GM23338 (cell line): ENCODE measurements around the gene ATG2B. TPM values are rescaled to one million over a fixed set of nuclear protein-coding genes. Genes with fewer than 3 reads are reported as not detected.

Source experiments
- ATAC-seq: fragments of 200-7000 bp; cut with Tn5 transposase; 3 replicates; pipeline ENCODE4 v1.9.1; 2020
- DNase-seq: peaks from one replicate; pipeline ENCODE4 v3.0.0-alpha.2; 2015; ENCODE audit warnings: low spot score
- H2AFZ ChIP-seq: fragments of 200-600 bp; sonication (generic); 2 replicates; pipeline ENCODE4 v1.8.0; 2016; ENCODE audit warnings: antibody characterized with exemption, mild to moderate bottlenecking, moderate library complexity
- H3F3A ChIP-seq: fragments of 200-600 bp; sonication (generic); replicated peaks from 2 replicates; pipeline ENCODE4 v1.8.0; 2017; ENCODE audit warnings: antibody characterized with exemption, mixed run types, low read depth
- H3K27ac ChIP-seq: fragments of 200-600 bp; sonication (generic); 2 replicates; pipeline ENCODE4 v1.6.1; 2016; ENCODE audit warnings: low read depth
- H3K27me3 ChIP-seq: fragments of 200-600 bp; sonication (generic); 2 replicates; pipeline ENCODE4 v1.8.0; 2016; ENCODE audit warnings: mild to moderate bottlenecking, mixed run types, moderate library complexity; ENCODE audit not compliant: insufficient read depth
- H3K36me3 ChIP-seq: fragments of 200-600 bp; sonication (generic); 2 replicates; pipeline ENCODE4 v1.8.0; 2016; ENCODE audit warnings: mild to moderate bottlenecking; ENCODE audit not compliant: insufficient read depth
- H3K4me1 ChIP-seq: fragments of 200-600 bp; sonication (generic); 2 replicates; pipeline ENCODE4 v1.8.0; 2016; ENCODE audit warnings: mild to moderate bottlenecking, moderate library complexity; ENCODE audit not compliant: insufficient read depth
- H3K4me2 ChIP-seq: fragments of 200-600 bp; sonication (generic); 2 replicates; pipeline ENCODE4 v1.7.1; 2017; ENCODE audit warnings: mixed run types
- H3K4me3 ChIP-seq: fragments of 200-600 bp; sonication (generic); 2 replicates; pipeline ENCODE4 v1.6.1; 2016; ENCODE audit warnings: mixed run types
- H3K79me2 ChIP-seq: fragments of 200-600 bp; sonication (generic); replicated peaks from 2 replicates; pipeline ENCODE4 v1.8.0; 2017; ENCODE audit warnings: mild to moderate bottlenecking; ENCODE audit not compliant: insufficient read depth
- H3K9me2 ChIP-seq: fragments of 200-600 bp; sonication (generic); 2 replicates; pipeline ENCODE4 v1.8.0; 2017; ENCODE audit not compliant: insufficient read depth
- H4K20me1 ChIP-seq: fragments of 200-600 bp; sonication (generic); replicated peaks from 2 replicates; pipeline ENCODE4 v1.8.0; 2017; ENCODE audit warnings: mild to moderate bottlenecking; ENCODE audit not compliant: insufficient read depth
- H3K27ac Mint-ChIP-seq: 2 replicates; pipeline ENCODE4 v1.8.0; 2020; ENCODE audit warnings: inconsistent platforms, mild to moderate bottlenecking, moderate library complexity, mixed read lengths
- H3K27me3 Mint-ChIP-seq: 3 replicates; pipeline ENCODE4 v1.8.0; 2022; ENCODE audit warnings: low read depth, mild to moderate bottlenecking, moderate library complexity, mixed read lengths, inconsistent platforms; ENCODE audit not compliant: insufficient read depth, poor library complexity
- H3K36me3 Mint-ChIP-seq: 3 replicates; pipeline ENCODE4 v1.8.0; 2021; ENCODE audit warnings: low read depth, mild to moderate bottlenecking, inconsistent platforms, moderate library complexity, mixed read lengths
- H3K4me1 Mint-ChIP-seq: 3 replicates; pipeline ENCODE4 v1.8.0; 2020; ENCODE audit warnings: mild to moderate bottlenecking, inconsistent platforms, mixed read lengths
- H3K4me3 Mint-ChIP-seq: 3 replicates; pipeline ENCODE4 v1.8.0; 2021; ENCODE audit warnings: moderate library complexity, mild to moderate bottlenecking, inconsistent platforms, mixed read lengths
- H3K9me3 Mint-ChIP-seq: 3 replicates; pipeline ENCODE4 v1.8.0; 2020; ENCODE audit warnings: moderate library complexity, mild to moderate bottlenecking, inconsistent platforms, mixed read lengths
- CREB1 ChIP-seq: fragments of 250-450 bp; sonication (Bioruptor Pico); IDR thresholded peaks from 2 replicates; pipeline ENCODE4 v1.5.0; 2020; ENCODE audit warnings: low read depth, mild to moderate bottlenecking, moderate library complexity
- EZH2 ChIP-seq: fragments of 200-600 bp; sonication (generic); IDR thresholded peaks from one replicate; pipeline ENCODE4 v1.8.0; 2017; ENCODE audit warnings: antibody characterized with exemption, mild to moderate bottlenecking, low read depth; ENCODE audit not compliant: unreplicated experiment
- EZH2phosphoT487 ChIP-seq: fragments of 200-600 bp; sonication (generic); IDR thresholded peaks from one replicate; pipeline ENCODE4 v1.8.1; 2018; ENCODE audit warnings: antibody characterized with exemption; ENCODE audit not compliant: unreplicated experiment
- NANOG ChIP-seq: IDR thresholded peaks from 2 replicates; pipeline ENCODE4 v1.6.1; 2016; ENCODE audit warnings: antibody characterized with exemption, borderline replicate concordance
- POLR2AphosphoS5 ChIP-seq: IDR thresholded peaks from 2 replicates; pipeline ENCODE4 v1.6.1; 2016; ENCODE audit warnings: antibody characterized with exemption, low read depth
- ZNF331 ChIP-seq: fragments of 250-450 bp; sonication (Bioruptor Pico); IDR thresholded peaks from 2 replicates; pipeline ENCODE4 v1.5.0; 2020; ENCODE audit warnings: low read depth, mild to moderate bottlenecking, moderate library complexity
- long read RNA-seq: library from polyadenylated mRNA; unstranded; transcript quantifications from one replicate; pipeline ENCODE4 v2.0.0, GENCODE V29; 2020; ENCODE audit not compliant: unreplicated experiment
- polyA plus RNA-seq: library from polyadenylated mRNA; unstranded; fragments of >200 nt; fragmentation: Nextera tagmentation; extraction: Ambion mirVana; gene quantifications from 2 replicates; pipeline ENCODE4 v1.2.1, GENCODE V29; 2016
- total RNA-seq: library from RNA; depleted of rRNA; stranded (reverse); fragments of >200 nt; shearing (Covaris generic); gene quantifications from 2 replicates; pipeline ENCODE4 v1.2.3, GENCODE V29; 2014; rRNA removed
- TF ChIP-seq, protein P1 (sequence below): IDR thresholded peaks from 2 replicates; pipeline ENCODE4 v1.6.1; 2016; ENCODE audit warnings: antibody characterized with exemption
- TF ChIP-seq, protein P2 (sequence below): fragments of 250-450 bp; sonication (Bioruptor Pico); IDR thresholded peaks from 2 replicates; pipeline ENCODE4 v1.5.0; 2020; ENCODE audit warnings: mild to moderate bottlenecking, moderate library complexity
- TF ChIP-seq, protein P3 (sequence below), 2 experiments: fragments of 200-600 bp in 1 of 2; sonication (generic) in 1 of 2; conservative IDR thresholded peaks; 2 replicates each; pipeline versions ENCODE4 v1.5.1 to v1.6.1; 2016 to 2017; ENCODE audit warnings: antibody characterized with exemption in 2 of 2, low read depth in 2 of 2, mild to moderate bottlenecking in 2 of 2, moderate library complexity in 1 of 2

ATG2B gene, protein sequence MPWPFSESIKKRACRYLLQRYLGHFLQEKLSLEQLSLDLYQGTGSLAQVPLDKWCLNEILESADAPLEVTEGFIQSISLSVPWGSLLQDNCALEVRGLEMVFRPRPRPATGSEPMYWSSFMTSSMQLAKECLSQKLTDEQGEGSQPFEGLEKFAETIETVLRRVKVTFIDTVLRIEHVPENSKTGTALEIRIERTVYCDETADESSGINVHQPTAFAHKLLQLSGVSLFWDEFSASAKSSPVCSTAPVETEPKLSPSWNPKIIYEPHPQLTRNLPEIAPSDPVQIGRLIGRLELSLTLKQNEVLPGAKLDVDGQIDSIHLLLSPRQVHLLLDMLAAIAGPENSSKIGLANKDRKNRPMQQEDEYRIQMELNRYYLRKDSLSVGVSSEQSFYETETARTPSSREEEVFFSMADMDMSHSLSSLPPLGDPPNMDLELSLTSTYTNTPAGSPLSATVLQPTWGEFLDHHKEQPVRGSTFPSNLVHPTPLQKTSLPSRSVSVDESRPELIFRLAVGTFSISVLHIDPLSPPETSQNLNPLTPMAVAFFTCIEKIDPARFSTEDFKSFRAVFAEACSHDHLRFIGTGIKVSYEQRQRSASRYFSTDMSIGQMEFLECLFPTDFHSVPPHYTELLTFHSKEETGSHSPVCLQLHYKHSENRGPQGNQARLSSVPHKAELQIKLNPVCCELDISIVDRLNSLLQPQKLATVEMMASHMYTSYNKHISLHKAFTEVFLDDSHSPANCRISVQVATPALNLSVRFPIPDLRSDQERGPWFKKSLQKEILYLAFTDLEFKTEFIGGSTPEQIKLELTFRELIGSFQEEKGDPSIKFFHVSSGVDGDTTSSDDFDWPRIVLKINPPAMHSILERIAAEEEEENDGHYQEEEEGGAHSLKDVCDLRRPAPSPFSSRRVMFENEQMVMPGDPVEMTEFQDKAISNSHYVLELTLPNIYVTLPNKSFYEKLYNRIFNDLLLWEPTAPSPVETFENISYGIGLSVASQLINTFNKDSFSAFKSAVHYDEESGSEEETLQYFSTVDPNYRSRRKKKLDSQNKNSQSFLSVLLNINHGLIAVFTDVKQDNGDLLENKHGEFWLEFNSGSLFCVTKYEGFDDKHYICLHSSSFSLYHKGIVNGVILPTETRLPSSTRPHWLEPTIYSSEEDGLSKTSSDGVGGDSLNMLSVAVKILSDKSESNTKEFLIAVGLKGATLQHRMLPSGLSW (N-terminal part only)
- total RNA-seq (11.0 and 15.4 TPM in 2 replicates), polyA plus RNA-seq (2.1 and 3.8 TPM in 2 replicates)
- long read RNA-seq = 0 reads

DNA sequence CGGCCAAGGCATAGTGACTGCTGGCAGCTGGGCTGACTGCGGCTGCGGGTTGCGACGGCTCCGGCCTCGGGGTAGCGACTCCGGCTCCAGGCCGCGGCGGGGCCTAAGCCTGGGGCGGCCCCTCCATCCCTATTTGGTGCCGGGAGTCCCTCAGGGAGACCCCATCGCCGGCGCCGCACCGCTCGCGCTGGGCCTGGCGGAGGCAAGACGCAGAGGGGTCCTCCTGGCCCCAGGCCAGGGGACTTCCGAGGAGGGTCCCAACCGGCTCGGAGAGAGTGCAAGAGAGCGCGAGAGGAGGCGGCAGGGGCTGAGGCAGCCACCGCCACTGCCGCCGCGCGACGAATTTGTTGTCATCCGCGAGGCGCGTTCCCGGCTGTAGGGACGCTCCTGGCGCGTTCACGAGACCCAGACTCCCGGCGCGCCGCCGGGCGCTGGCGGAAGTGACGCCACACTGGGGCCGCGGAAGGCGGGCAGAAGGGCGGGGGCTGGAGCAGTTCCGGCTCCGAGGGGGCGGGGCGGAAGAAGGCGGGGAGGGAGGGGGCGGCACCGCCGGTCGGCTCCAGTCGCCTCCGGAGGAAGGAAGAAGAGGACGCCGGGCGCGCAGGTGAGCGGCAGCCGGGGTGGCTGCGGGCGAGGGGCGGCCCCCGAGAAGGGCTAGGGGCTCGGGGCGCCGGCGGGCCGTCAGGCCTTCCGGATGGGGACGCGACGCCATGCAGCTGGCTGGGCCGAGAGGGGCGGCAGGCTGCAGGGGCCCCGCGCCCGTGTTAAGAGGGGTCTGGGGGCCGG is at the start of gene ATG2B, which contains the start of gene GSKIP:
Gene ATG2B, minus strand, starts transcription at position 377 of the 786 bp plus-strand sequence. Its CDS starts 365 bp downstream, at position 12.
Gene GSKIP, plus strand, starts transcription at position 562 of the 786 bp plus-strand sequence. CDS start 18,722 bp downstream, outside the sequence.
- H3K4me1 Mint-ChIP-seq = peaks cover 36% of the 10 kb centered on the region

More for the DNA sequence above, at the start of gene ATG2B, which contains the start of gene GSKIP:
- Histone ChIP-seq H3K79me2 (peaks cover 87% of the 10 kb centered on the region), H3K27ac (peak within 1 kb of the TSS; percentile 84), H2AFZ (peak within 1 kb of the TSS; percentile 84), H3K4me3 (peak within 1 kb of the TSS; percentile 92), H3K9me2 (no peaks in the 10 kb centered on the region), H3K36me3 (no peaks in the 10 kb centered on the region), H4K20me1 (peaks cover 15% of the 10 kb centered on the region), H3F3A (no peaks in the 10 kb centered on the region), H3K27me3 (no peaks in the 10 kb centered on the region), H3K4me1 (peaks cover 27% of the 10 kb centered on the region), H3K4me2 (peak within 1 kb of the TSS; percentile 95)
- ATAC-seq (peak; percentile 80), DNase-seq (peak; percentile 97)
- Mint-ChIP-seq H3K27me3 (no peaks in the 10 kb centered on the region), H3K36me3 (peaks cover 4% of the 10 kb centered on the region; the same call in 1 of the 3 replicates), H3K9me3 (no peaks in the 10 kb centered on the region), H3K4me3 (peak within 1 kb of the TSS; percentile 91), H3K27ac (peak within 1 kb of the TSS; percentile 78; the same call in 1 of the 2 replicates)
- TF ChIP-seq NANOG (no peak), EZH2 (no peak), ZNF331 (no peak), EZH2phosphoT487 (no peak), POLR2AphosphoS5 (peak; percentile 82), CREB1 (CRISPR knock-in tag) (peak; percentile 90)
- TF ChIP-seq, protein P1, sequence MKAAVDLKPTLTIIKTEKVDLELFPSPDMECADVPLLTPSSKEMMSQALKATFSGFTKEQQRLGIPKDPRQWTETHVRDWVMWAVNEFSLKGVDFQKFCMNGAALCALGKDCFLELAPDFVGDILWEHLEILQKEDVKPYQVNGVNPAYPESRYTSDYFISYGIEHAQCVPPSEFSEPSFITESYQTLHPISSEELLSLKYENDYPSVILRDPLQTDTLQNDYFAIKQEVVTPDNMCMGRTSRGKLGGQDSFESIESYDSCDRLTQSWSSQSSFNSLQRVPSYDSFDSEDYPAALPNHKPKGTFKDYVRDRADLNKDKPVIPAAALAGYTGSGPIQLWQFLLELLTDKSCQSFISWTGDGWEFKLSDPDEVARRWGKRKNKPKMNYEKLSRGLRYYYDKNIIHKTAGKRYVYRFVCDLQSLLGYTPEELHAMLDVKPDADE = no peak
- TF ChIP-seq, protein P2, sequence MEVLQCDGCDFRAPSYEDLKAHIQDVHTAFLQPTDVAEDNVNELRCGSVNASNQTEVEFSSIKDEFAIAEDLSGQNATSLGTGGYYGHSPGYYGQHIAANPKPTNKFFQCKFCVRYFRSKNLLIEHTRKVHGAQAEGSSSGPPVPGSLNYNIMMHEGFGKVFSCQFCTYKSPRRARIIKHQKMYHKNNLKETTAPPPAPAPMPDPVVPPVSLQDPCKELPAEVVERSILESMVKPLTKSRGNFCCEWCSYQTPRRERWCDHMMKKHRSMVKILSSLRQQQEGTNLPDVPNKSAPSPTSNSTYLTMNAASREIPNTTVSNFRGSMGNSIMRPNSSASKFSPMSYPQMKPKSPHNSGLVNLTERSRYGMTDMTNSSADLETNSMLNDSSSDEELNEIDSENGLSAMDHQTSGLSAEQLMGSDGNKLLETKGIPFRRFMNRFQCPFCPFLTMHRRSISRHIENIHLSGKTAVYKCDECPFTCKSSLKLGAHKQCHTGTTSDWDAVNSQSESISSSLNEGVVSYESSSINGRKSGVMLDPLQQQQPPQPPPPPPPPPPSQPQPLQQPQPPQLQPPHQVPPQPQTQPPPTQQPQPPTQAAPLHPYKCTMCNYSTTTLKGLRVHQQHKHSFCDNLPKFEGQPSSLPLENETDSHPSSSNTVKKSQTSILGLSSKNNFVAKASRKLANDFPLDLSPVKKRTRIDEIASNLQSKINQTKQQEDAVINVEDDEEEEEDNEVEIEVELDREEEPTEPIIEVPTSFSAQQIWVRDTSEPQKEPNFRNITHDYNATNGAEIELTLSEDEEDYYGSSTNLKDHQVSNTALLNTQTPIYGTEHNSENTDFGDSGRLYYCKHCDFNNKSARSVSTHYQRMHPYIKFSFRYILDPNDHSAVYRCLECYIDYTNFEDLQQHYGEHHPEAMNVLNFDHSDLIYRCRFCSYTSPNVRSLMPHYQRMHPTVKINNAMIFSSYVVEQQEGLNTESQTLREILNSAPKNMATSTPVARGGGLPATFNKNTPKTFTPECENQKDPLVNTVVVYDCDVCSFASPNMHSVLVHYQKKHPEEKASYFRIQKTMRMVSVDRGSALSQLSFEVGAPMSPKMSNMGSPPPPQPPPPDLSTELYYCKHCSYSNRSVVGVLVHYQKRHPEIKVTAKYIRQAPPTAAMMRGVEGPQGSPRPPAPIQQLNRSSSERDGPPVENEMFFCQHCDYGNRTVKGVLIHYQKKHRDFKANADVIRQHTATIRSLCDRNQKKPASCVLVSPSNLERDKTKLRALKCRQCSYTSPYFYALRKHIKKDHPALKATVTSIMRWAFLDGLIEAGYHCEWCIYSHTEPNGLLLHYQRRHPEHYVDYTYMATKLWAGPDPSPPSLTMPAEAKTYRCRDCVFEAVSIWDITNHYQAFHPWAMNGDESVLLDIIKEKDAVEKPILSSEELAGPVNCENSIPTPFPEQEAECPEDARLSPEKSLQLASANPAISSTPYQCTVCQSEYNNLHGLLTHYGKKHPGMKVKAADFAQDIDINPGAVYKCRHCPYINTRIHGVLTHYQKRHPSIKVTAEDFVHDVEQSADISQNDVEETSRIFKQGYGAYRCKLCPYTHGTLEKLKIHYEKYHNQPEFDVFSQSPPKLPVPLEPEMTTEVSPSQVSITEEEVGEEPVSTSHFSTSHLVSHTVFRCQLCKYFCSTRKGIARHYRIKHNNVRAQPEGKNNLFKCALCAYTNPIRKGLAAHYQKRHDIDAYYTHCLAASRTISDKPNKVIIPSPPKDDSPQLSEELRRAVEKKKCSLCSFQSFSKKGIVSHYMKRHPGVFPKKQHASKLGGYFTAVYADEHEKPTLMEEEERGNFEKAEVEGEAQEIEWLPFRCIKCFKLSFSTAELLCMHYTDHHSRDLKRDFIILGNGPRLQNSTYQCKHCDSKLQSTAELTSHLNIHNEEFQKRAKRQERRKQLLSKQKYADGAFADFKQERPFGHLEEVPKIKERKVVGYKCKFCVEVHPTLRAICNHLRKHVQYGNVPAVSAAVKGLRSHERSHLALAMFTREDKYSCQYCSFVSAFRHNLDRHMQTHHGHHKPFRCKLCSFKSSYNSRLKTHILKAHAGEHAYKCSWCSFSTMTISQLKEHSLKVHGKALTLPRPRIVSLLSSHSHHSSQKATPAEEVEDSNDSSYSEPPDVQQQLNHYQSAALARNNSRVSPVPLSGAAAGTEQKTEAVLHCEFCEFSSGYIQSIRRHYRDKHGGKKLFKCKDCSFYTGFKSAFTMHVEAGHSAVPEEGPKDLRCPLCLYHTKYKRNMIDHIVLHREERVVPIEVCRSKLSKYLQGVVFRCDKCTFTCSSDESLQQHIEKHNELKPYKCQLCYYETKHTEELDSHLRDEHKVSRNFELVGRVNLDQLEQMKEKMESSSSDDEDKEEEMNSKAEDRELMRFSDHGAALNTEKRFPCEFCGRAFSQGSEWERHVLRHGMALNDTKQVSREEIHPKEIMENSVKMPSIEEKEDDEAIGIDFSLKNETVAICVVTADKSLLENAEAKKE (CRISPR knock-in tag) = no peak
- TF ChIP-seq, protein P3, sequence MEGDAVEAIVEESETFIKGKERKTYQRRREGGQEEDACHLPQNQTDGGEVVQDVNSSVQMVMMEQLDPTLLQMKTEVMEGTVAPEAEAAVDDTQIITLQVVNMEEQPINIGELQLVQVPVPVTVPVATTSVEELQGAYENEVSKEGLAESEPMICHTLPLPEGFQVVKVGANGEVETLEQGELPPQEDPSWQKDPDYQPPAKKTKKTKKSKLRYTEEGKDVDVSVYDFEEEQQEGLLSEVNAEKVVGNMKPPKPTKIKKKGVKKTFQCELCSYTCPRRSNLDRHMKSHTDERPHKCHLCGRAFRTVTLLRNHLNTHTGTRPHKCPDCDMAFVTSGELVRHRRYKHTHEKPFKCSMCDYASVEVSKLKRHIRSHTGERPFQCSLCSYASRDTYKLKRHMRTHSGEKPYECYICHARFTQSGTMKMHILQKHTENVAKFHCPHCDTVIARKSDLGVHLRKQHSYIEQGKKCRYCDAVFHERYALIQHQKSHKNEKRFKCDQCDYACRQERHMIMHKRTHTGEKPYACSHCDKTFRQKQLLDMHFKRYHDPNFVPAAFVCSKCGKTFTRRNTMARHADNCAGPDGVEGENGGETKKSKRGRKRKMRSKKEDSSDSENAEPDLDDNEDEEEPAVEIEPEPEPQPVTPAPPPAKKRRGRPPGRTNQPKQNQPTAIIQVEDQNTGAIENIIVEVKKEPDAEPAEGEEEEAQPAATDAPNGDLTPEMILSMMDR (conservative IDR thresholded peaks at IDR 0.05; ENCODE audit: low read depth in 2 of 2) = no peak
